CD1c-positive myeloid dendritic cell (primary cell): ENCODE measurements around the gene SELENOI.
A peak's percentile ranks its signal among the peaks of the same experiment; 100 is the strongest.

Experiments used
- DNase-seq: peaks from one replicate; pipeline ENCODE4 v3.0.0-alpha.2; 2016; ENCODE audit errors: extremely low spot score

SELENOI gene

GRCh38 chr2:26412091-26412673, 66.2 kb downstream of the SELENOI start:
- peak; percentile 85 for DNase-seq

GRCh38 chr2:26414311-26414710, 68.4 kb downstream of the SELENOI start:
- no peak for DNase-seq

GRCh38 chr2:26421961-26422360, 76.0 kb downstream of the SELENOI start:
- DNase-seq = no peak

DNA sequence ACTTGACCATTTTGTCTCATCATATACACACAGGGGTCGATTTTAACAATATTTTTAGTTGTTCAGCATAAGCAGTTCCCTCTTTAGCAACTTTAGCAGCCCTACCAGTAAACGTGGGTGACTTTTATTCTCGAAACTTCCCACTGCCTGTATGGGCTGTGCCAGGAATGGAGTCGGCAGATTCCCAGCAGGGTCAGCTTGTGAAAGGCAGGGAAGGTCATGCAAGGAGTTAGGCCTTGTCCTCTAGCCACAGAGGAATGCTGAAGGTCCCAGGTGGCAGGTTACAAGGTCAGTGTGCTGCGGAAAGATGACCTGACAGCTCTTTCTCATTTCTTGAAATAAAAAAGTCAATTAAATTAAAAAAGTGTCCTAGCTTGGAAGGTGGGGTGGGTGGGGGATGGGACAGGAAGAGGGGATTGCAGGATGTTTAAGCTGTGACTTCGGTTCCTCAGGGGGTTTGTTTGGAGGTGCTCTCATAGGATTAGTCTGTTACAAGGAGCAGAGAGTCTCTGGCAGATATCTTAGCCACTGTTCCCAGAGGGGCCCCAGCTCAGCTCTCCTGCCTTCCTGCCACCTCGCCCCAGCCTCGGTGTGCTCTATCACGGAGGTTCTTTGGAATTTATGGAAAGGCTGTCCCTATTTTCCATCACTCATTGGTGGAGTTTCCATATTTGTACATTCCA, 77.1 kb downstream of the SELENOI start:
- no peak for DNase-seq

- no peak for DNase-seq
These were observed 77.8 kb downstream of the SELENOI start for GRCh38 chr2:26423750-26424149.

GRCh38 chr2:26424221-26424620, 78.3 kb downstream of the SELENOI start:
- DNase-seq = no peak

- DNase-seq = no peak
These were observed 82.9 kb downstream of the SELENOI start for GRCh38 chr2:26428846-26429245.

GRCh38 chr2:26429779-26430578, 84.0 kb downstream of the SELENOI start:
- DNase-seq = no peak

- DNase-seq = no peak
These were observed 84.9 kb downstream of the SELENOI start for GRCh38 chr2:26430826-26431225.

DNA sequence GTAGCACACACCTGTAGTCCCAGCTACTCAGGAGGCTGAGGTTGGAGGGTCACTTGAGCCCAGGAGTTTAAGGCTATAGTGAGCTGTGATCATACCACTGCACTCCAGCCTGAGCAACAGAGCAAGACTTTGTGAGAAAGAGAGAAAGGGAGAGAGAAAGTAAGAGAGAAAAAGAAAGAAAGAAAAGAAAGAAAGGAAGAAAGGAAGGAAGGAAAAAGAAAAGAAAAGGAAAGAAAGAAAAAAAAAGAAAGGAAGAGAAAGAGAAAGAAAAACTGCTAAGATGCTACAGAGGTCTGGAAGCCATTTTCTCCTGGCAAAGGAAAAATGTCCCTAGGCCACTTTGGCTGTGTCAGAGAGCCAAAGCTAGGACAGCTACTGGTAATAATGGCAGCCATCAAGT, 86.4 kb downstream of the SELENOI start:
- no peak for DNase-seq

DNA sequence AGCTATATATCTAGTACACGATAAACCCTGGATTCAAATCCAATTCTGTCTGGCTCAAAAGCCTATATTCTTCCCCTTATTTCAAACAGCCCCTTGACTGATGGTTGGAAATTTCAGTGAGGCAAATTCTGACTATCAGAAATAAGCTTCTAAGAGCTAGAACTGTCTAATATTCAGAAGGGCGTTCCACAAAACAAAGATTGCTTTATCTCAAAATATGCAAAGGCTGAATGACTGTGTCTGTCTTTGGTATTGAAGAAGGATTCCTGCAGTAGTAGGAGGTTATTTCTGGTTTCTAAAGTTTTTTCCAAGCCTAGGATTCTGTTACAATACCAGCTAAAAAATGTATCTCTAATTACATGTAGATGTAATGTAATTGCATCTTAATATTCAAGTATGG, 86.9 kb downstream of the SELENOI start:
- no peak for DNase-seq

DNA sequence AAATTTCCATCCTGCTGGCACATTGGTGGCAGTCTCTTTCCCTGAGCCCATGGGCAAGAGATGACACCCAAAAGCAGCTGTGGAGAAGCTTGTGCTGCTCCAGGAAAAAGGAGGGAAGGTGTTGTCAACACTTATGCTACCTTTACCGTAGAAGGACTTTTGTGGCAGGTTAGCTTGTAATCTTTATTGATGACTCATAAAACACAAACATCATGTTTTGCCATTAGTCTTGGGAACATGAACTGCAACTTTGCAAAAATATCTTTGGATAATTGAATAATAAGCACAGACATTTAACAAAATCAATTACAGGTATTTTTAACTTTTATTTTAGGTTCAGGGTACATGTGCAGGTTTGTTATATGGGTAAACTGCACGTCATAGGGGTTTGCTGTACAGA, 89.2 kb downstream of the SELENOI start:
- no peak for DNase-seq

DNA sequence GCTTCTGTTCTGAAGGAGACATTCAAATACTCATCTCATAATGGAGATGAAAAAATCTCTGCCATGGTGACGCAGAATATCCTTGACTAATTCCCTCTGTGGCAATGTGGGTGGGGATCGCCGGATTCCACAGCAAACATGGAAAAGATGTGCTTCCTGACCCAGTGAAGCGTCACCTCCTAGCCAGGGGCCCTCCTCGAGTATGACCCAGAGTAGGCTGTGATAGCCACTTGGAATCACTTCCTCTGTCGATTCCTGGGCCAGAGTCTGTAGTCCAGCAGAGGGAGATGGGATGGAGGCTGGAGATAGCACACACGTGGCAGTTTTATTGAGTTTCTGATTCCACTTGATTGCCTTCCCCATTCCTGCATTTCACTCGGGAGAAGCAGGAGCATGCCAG, 92.6 kb downstream of the SELENOI start:
- DNase-seq = no peak

DNA sequence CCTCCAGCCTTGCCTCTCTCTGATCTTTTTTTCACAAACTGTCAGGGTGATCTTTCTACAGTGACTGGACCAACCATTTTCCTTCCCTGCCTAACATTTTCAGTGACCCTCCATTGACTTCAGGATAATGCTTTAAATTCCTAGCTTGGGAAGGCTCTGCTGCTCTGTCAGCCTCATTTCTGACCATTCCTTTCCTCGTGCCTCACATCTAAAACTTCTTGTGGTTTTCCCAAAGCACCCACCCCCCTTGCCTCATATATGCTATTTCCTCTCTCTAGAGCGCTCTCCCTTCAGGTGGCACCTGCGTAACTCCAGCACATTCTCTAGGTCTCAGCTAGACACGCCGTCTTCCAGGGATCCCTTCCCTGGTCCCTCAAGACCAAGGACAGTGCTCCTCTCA, 93.0 kb downstream of the SELENOI start:
- DNase-seq = no peak

- DNase-seq = no peak
These were observed 96.4 kb downstream of the SELENOI start for GRCh38 chr2:26442301-26442700.

GRCh38 chr2:26442707-26443106, 96.8 kb downstream of the SELENOI start:
- no peak for DNase-seq

GRCh38 chr2:26444236-26444635, 98.3 kb downstream of the SELENOI start:
- DNase-seq = no peak
